Panc1 (cell line): Measurements from ENCODE around the gene ARHGAP45. TPM values are rescaled to one million over a fixed set of nuclear protein-coding genes. Genes with fewer than 3 reads are reported as not detected.
A peak's percentile ranks its signal among the peaks of the same experiment; 100 is the strongest.

Source experiments
- ATAC-seq: fragments of 200-7000 bp; cut with Tn5 transposase; 2 replicates; pipeline ENCODE4 v1.9.1; 2020; ENCODE audit warnings: mild to moderate bottlenecking, moderate library complexity
- BruUV-seq: library from RNA; stranded (reverse); fragments of 400-500 nt; replicated peaks from 2 replicates; lab custom pipeline; 2021; lab: Mats Ljungman, UMichigan
- CTCF ChIA-PET: fragments of 300-600 bp; sonication (Branson Sonifier 250); formaldehyde crosslinking; loops from one replicate; lab custom pipeline; 2022; ENCODE audit warnings: antibody characterized with exemption; lab: Charles Lee
- POLR2A ChIA-PET: fragments of 300-600 bp; sonication (Branson Sonifier 250); formaldehyde crosslinking; loops from one replicate; lab custom pipeline; 2022; ENCODE audit warnings: antibody characterized with exemption; lab: Charles Lee
- DNase-seq: peaks from one replicate; pipeline ENCODE4 v3.0.0-alpha.2; 2010; ENCODE audit warnings: low read depth, low spot score
- H3K27ac ChIP-seq: 2 replicates; pipeline ENCODE4 v1.5.1; 2011; ENCODE audit warnings: mild to moderate bottlenecking, low read length, inconsistent platforms
- H3K27me3 ChIP-seq: fragments of 200-500 bp; sonication (Bioruptor generic); 2 replicates; pipeline ENCODE4 v1.6.0; 2014; ENCODE audit warnings: low read length, inconsistent platforms; ENCODE audit not compliant: control insufficient read depth, insufficient read depth
- H3K36me3 ChIP-seq: fragments of 200-500 bp; sonication (Bioruptor generic); 2 replicates; pipeline ENCODE4 v1.5.1; 2014; ENCODE audit warnings: inconsistent platforms, mild to moderate bottlenecking, low read length, moderate library complexity; ENCODE audit not compliant: control insufficient read depth, insufficient read depth
- H3K4me1 ChIP-seq: 2 replicates; pipeline ENCODE4 v1.5.1; 2011; ENCODE audit warnings: inconsistent platforms, mild to moderate bottlenecking, low read length, moderate library complexity; ENCODE audit not compliant: control insufficient read depth, insufficient read depth
- H3K4me3 ChIP-seq, 2 experiments: 2 replicates each; pipeline ENCODE4 v1.5.1; 2011 to 2012; ENCODE audit warnings: low read depth in 2 of 2, low read length in 2 of 2, mild to moderate bottlenecking in 2 of 2, inconsistent platforms in 1 of 2, moderate library complexity in 1 of 2
- H3K9me3 ChIP-seq: fragments of 200-500 bp; sonication (Bioruptor generic); 2 replicates; pipeline ENCODE4 v1.5.1; 2014; ENCODE audit warnings: low read depth, mild to moderate bottlenecking, inconsistent platforms, low read length, moderate library complexity; ENCODE audit not compliant: control insufficient read depth, insufficient read depth
- CTCF ChIP-seq: fragments of 450-650 bp; IDR thresholded peaks from 2 replicates; pipeline ENCODE4 v1.5.1; 2017; ENCODE audit warnings: mild to moderate bottlenecking
- POLR2AphosphoS5 ChIP-seq: IDR thresholded peaks from 2 replicates; pipeline ENCODE4 v1.6.1; 2012; ENCODE audit warnings: mild to moderate bottlenecking, low read depth, low read length, moderate library complexity
- SIN3A ChIP-seq: IDR thresholded peaks from 2 replicates; pipeline ENCODE4 v1.6.1; 2012; ENCODE audit warnings: low read depth, mild to moderate bottlenecking, low read length, moderate library complexity, borderline replicate concordance; ENCODE audit not compliant: insufficient read depth
- TCF7L2 ChIP-seq: IDR thresholded peaks from 2 replicates; pipeline ENCODE4 v1.6.1; 2011; ENCODE audit warnings: mild to moderate bottlenecking, low read depth, low read length, inconsistent platforms
- in situ Hi-C: cut with HindIII; loops from 2 replicates; pipeline ENCODE4 v1.10.0; 2016; ENCODE audit warnings: low sequenced_read_pairs, low pct_unique_long_range_greater_than_20kb
- intact Hi-C: fragments of 100-400 bp; cut with micrococcal nuclease; formaldehyde crosslinking; loops from one replicate; pipeline ENCODE4 v1.10.0; 2022; ENCODE audit not compliant: unreplicated experiment
- total RNA-seq: library from RNA; stranded (reverse); gene quantifications from one replicate; pipeline ENCODE4 v1.2.1, GENCODE V29; 2021; ENCODE audit not compliant: unreplicated experiment
- TF ChIP-seq, protein P1 (sequence below), 2 experiments: IDR thresholded peaks; 2 replicates each; pipeline ENCODE4 v1.6.1; 2011 to 2012; ENCODE audit warnings: low read depth in 2 of 2, control low read depth in 1 of 2, low read length in 1 of 2, mild to moderate bottlenecking in 1 of 2, moderate library complexity in 1 of 2; ENCODE audit not compliant: insufficient read depth in 1 of 2

The ARHGAP45 gene
- total RNA-seq, 1 experiment from 2014 or later: 27.8 TPM

DNA sequence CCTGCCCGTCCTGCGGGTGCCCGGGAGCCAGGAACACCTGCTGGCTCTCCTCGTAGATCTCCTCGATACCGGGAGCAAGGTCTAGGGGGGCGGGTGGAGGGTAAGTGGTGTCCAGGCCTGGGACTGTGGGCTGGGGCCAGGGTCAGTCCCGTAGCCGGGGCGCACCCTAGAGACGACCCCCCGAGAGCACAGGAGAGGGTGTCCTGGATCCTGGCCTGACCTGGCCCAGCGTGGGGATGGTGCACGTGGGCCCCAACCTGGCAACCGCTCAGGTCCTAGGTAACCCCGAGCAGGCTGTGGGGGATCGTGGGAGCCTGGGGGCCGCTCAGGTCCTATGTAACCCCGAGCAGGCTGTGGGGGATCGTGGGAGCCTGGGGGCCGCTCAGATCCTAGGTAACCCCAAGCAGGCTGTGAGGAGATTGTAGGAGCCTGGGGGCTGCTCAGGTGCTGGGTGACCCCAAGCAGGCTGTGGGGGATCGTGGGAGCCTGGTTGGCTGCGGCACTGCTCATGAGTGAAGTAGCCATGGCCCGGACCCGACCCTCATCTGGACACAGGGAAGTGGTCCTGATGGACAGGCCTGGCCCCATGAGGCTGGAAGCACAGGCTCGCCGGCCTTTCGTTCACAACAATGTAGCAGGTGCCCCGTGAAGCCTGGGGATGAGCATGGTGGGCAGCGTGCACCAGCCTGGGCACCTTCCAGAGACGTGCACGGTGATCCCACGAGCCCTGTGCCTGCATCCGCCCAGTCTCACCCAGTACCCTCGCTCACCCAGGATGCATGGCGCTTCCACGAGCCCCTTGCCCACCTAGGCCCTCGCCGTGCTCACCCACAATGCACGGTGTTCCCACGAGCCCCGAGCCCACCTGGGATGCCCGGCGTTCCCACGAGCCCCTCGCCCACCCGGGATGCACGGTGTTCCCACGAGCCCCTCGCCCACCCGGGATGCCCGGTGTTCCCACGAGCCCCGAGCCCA, 43.0 kb downstream of the ARHGAP45 start:
- TSS peak; percentile 68 for BruUV-seq
- no peaks in the 10 kb centered on the region for H3K36me3 ChIP-seq
- peak overlapping the region; percentile 48; the same call in 1 of the 2 replicates for H3K27ac ChIP-seq
- no peak for TF ChIP-seq TCF7L2
- no peak for TF ChIP-seq CTCF
- no peak for TF ChIP-seq SIN3A
- TF ChIP-seq, protein P1, sequence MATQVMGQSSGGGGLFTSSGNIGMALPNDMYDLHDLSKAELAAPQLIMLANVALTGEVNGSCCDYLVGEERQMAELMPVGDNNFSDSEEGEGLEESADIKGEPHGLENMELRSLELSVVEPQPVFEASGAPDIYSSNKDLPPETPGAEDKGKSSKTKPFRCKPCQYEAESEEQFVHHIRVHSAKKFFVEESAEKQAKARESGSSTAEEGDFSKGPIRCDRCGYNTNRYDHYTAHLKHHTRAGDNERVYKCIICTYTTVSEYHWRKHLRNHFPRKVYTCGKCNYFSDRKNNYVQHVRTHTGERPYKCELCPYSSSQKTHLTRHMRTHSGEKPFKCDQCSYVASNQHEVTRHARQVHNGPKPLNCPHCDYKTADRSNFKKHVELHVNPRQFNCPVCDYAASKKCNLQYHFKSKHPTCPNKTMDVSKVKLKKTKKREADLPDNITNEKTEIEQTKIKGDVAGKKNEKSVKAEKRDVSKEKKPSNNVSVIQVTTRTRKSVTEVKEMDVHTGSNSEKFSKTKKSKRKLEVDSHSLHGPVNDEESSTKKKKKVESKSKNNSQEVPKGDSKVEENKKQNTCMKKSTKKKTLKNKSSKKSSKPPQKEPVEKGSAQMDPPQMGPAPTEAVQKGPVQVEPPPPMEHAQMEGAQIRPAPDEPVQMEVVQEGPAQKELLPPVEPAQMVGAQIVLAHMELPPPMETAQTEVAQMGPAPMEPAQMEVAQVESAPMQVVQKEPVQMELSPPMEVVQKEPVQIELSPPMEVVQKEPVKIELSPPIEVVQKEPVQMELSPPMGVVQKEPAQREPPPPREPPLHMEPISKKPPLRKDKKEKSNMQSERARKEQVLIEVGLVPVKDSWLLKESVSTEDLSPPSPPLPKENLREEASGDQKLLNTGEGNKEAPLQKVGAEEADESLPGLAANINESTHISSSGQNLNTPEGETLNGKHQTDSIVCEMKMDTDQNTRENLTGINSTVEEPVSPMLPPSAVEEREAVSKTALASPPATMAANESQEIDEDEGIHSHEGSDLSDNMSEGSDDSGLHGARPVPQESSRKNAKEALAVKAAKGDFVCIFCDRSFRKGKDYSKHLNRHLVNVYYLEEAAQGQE (IDR thresholded peaks at IDR 0.05; ENCODE audit: insufficient read depth in 1 of 2, low read depth in 2 of 2, low read length in 1 of 2): no peak
- no peak; the same call in 1 of the 2 replicates for TF ChIP-seq POLR2AphosphoS5
- H3K9me3 ChIP-seq: no peaks in the 10 kb centered on the region
- CTCF ChIA-PET: no interaction called here
- POLR2A ChIA-PET: no interaction called here
- in situ Hi-C loops (no loop called here), intact Hi-C loops (no loop called here)
- H3K27me3 ChIP-seq: no peaks in the 10 kb centered on the region
- peaks cover 43% of the 10 kb centered on the region for H3K4me1 ChIP-seq
- H3K4me3 ChIP-seq: no peak overlapping the region
- no peak for ATAC-seq
- no peak for DNase-seq

- no peaks in the 10 kb centered on the region for H3K27me3 ChIP-seq
- ChIA-PET POLR2A (no interaction called here), CTCF (no interaction called here)
- peak overlapping the region; percentile 75 for H3K27ac ChIP-seq
- in situ Hi-C loops: no loop called here
- BruUV-seq: no TSS peak
- H3K4me1 ChIP-seq: peaks cover 43% of the 10 kb centered on the region
- H3K4me3 ChIP-seq: no peak overlapping the region
- no peaks in the 10 kb centered on the region for H3K36me3 ChIP-seq
- H3K9me3 ChIP-seq: no peaks in the 10 kb centered on the region
- TF ChIP-seq POLR2AphosphoS5: no peak
- TF ChIP-seq, protein P1 (IDR thresholded peaks at IDR 0.05; ENCODE audit: insufficient read depth in 1 of 2, low read depth in 2 of 2, low read length in 1 of 2): no peak
- no peak for TF ChIP-seq SIN3A
- no peak for TF ChIP-seq CTCF
- no peak for TF ChIP-seq TCF7L2
- peak; percentile 2 for ATAC-seq
- DNase-seq: no peak
- intact Hi-C loops: no loop called here
Measured at GRCh38 chr19:1110809-1111640, 44.1 kb downstream of the ARHGAP45 start.
